HS-27A (cell line): ENCODE results near the gene ZNF133.

ENCODE experiments used
- DNase-seq: peaks from one replicate; pipeline ENCODE4 v3.0.0-alpha.2; 2012; ENCODE audit warnings: low read depth, missing footprints

The ZNF133 gene

DNA sequence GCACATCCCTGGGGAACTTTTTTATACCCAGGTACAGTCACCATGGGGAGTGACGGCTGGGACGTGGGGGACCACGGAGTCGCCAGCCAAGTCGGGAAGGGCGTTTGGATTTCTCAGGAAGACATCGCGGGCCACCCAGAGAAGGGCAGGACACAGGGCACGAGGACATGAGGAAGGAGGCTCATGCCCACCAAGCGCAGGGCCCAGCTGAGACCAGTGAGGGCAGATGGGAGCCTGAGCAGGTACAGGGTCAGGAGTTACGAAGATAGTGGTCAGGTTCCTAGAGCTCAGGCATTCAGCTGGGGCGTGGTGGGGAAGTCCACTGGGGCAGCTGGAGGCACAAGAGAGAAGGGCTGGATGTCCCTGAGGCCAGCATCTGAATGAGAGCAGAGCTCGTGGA is 74.6 kb downstream of the ZNF133 start:
- DNase-seq = no peak

DNA sequence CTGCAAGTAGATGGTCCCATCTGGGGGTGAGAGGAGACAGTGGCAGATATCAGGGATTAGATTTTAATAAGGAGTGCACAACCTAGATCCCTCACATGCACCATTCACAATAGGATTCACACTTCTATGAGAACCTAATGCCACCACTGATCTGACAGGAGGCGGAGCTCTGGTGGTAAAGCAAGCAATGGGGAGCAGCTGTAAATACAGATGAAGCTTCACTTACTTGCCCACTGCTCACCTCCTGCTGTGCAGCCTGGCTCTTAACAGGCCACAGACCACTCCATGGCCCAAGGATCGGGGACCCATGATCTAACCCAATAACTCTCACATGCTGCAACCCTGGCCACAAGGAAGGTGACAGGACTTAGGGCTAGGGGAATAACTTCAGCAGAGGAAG is 75.4 kb downstream of the ZNF133 start:
- no peak for DNase-seq

DNA sequence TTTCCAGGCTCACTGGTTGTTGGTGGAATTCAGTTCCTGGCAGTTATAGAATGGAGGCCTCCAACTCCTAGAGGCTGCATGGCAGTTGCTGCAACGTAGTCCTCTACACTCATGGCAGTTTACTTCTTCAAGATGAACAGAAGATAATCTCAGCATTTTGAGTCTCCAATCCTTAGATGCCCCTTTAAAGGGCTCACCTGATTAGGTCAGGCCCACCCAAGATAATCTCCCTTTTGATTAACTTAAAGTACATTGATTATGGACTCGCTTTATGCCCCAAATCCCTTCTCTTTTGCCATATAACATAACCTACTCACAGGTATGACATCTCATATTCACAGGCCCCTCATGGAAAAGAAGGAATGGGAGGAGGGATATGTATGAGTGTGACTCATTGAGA is 76.4 kb downstream of the ZNF133 start:
- no peak for DNase-seq
